GM19099 (cell line): ENCODE measurements around the gene GUCA2B.

Experiments
- POLR2A ChIP-seq: IDR thresholded peaks from 3 replicates; pipeline ENCODE4 v1.6.1; 2011; ENCODE audit warnings: low read depth; ENCODE audit not compliant: insufficient read length; ENCODE audit errors: extremely low read depth

GUCA2B gene

DNA sequence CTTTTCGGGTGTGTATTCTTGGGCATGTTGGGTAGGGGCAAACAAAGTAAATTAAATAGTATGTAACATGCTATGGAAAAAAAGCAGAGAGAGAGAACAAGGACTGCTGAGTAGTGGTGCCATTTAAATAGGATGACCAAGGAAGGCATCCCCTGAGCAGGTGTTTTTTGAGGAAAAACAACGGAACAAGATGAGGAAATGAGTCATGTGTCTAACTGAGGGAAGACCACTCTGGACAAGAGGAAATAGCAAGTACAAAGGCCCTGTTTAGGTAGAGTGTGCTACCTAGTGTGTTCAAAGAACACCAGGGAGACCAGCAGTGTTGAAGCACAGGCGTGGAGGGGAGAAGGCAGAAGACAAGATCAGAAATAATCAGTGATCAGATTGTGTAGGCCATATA lies 31.4 kb downstream of the GUCA2B start:
- no peak for TF ChIP-seq POLR2A

GRCh38 chr1:42186152-42186551 lies 32.9 kb downstream of the GUCA2B start:
- no peak for TF ChIP-seq POLR2A

GRCh38 chr1:42189931-42190853 lies 37.0 kb downstream of the GUCA2B start:
- TF ChIP-seq POLR2A, result no peak

GRCh38 chr1:42191319-42191718 lies 38.1 kb downstream of the GUCA2B start:
- no peak for TF ChIP-seq POLR2A

GRCh38 chr1:42192106-42192505 lies 38.9 kb downstream of the GUCA2B start:
- no peak for TF ChIP-seq POLR2A

DNA sequence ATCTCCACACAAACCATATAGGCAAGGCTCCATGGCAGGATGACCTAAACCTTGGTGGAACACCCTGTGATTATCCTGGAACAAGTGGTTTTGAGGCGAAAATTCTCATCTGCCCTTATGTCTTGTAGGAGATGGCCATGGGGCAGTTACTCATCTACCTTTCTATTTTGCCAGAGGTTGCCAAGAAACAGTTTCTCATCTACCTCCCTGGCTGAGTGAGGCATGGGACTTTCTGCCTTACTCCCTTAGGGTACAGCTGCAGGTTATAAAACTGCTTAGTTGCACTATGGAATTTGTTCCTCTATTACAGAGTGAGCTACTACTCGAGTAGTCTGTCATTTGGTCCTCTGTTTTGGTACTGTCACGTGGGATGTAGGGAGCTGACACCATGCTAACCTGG lies 42.6 kb downstream of the GUCA2B start:
- no peak for TF ChIP-seq POLR2A

DNA sequence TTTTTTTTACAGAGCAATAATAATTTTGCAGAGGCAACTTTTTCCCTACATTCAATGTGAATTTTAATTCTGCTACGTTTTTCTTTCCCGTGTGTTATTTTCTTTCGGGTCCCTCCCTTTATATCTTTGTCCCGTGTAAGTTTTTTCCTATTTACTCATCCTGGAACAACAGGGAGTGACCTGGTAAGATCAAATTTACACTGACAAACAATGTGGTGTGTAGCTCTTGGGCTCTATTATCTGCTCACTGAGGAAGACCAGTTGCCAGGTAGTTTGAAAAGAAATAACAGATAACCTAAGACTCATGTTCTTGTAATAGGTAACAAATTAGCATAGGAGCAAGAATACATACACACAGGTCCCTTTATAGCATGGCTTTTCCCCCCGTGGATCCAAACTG lies 45.0 kb downstream of the GUCA2B start:
- TF ChIP-seq POLR2A, result no peak

DNA sequence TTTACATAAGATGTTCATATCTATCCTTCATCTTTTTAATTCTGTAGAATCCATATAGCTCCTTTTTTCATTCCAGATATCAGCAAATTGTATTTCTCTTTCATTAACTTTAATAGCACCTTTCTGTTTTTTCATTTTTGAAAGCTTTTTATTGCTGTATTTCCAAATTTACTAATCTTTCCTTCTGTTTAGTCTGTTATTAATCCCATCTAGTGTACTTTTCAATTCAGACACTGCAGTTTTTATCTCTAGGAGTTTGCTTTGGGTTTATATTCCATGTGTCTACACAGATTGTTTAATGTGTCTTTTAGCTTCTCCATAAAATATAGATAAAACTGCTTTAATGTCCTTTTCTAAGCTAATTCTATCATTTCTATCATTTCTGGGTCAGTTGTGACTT lies 48.8 kb downstream of the GUCA2B start:
- no peak for TF ChIP-seq POLR2A
